ENCODE results near the gene NUMBL.

The NUMBL gene

GRCh38 chr19:40688987-40689338 lies 1.5 kb downstream of the NUMBL start:
- DNase-seq = no peak

GRCh38 chr19:40688309-40688708 lies 2.1 kb downstream of the NUMBL start:
- no peak for DNase-seq

DNA sequence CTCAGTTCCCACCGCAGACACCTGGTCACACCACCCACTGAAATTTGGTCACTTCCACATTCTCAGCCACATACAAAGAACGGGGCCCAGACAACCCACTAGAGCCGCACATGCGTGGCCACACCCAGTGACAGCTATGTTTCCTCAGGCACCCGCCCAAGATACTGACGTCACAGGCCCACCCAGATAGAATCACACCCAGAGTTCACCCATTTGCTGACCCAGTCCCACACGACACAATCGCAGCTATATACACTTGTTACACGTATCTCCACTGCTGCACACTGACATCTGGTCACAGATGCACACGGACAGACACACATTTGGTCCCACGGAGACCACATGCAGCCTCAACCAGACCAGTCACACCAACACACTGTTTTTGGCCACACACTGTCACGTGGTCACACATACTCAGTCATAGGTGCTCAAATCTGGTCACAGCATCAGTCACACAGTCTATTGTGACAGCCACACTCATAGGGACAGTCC lies 2.9 kb downstream of the NUMBL start:
- no peak for DNase-seq

DNA sequence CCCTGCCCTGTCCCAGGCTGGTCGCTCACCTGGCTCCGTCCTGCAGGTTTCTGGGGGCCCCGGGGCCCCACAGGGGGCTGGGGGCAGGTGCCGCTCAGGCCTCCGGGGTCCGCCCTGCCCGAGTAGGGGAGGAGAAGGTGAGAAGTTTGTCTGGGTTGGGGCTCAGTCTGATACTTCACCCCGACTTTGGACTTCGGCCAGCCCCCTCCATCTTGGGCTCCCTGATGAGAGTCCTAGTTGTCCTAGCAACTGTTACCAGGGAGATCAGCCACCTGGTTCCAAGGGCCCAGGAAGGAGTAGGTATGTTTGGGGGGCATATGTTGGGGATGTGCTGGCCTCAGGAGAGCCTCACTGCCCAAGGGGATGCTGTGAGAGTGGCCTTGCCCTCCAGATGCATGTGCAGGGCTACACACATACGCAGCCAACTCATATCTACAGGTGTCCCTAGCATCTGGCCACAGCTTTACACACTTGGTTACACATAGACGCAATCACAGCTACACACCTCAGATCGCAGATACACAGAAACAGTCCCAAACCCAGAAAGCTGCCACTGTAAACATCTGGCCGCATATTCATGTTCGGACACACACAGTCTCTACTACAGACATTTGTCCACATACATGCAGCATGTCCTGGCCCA lies 3.4 kb downstream of the NUMBL start:
- DNase-seq = no peak

DNA sequence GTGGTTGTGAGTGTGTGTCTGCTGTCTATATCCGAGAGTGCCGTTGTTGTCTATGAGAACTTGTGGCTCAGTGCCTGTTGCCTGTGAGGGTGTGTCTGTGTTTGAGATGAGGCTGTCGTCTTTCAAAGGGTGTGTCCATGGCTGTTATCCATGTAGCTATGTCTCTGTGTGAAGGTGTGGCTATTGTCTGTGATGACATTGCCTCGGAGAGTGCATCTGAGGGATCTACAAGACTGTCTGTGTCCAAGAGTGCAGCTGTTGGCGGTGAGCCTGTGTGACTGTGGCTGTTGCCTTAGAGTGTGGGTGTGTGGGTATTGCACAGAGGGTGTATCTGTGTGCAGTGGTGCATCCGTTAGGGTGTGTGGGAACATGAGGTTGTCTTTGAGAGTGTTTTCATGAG lies 4.9 kb downstream of the NUMBL start:
- DNase-seq = no peak

GRCh38 chr19:40685016-40685526 lies 5.4 kb downstream of the NUMBL start:
- no peak for DNase-seq

GRCh38 chr19:40684280-40684679 lies 6.2 kb downstream of the NUMBL start:
- no peak for DNase-seq

- no peak for DNase-seq
Measured at GRCh38 chr19:40683437-40683836, 7.0 kb downstream of the NUMBL start.

DNA sequence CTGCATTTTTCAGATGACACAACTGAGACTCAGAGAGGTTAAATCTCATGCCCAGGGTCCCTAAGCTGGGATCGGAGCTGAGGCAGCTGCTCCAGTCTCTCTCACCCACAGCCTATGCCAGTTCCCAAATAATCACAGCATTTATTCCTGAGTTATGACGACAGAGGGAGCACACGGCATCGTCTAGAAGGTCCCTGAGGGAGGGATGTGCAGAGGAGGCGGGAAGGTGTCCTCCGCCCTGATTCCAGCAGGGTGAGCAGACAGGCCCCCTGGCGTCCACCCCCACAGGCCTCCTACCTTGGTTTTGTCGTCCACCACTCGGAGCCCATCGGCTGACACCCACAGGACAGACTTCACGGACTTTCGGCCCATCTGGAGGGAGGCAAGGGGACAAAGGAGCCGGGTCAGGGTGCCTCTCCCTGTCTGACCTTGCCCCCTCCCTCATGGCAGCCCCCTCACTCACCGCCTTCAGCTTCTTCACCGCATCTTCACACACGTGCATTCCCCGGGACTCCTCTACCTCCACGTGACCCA lies 8.0 kb downstream of the NUMBL start:
- DNase-seq = no peak

DNA sequence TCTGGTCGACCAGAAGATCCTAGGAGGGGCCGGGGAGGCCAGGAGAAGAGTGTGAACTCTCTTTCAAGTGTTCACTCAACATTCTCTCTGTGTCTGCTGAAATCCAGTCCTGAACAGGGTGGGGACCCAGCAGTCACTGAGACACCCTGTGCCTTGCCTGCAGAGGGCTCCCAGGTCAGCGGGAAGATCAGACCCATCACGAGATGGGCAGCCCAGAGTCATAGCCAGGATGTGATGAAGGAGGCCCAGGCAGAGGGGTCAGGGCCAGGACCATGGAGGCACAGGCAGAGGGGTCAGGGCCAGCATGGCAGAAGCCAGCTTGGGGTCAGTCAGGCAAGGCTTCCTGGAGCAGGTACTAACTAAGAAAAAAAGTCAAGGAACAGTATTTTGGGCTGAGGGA lies 9.4 kb downstream of the NUMBL start:
- no peak for DNase-seq

- DNase-seq = no peak
Measured at GRCh38 chr19:40677156-40677555, 13.3 kb downstream of the NUMBL start.

DNA sequence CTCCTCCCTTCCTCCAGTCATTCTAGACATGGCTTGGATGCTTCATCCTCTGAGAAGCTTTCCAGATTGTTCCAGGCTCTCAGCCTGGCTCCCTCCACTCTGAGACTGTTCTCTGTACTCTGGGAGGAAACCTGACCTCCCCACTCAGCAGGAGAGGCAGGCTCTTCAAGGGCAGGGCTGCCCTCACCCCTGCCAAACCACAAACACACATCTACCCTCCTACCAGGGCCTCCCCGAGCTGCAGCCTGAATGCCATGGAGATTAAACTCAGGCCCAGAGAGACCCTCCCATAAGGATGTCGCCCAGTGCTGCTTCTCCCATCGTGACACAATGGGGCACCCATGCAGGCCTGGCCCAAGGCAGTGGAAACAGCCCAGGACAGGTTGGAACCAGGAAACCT lies 16.2 kb downstream of the NUMBL start:
- DNase-seq = no peak

DNA sequence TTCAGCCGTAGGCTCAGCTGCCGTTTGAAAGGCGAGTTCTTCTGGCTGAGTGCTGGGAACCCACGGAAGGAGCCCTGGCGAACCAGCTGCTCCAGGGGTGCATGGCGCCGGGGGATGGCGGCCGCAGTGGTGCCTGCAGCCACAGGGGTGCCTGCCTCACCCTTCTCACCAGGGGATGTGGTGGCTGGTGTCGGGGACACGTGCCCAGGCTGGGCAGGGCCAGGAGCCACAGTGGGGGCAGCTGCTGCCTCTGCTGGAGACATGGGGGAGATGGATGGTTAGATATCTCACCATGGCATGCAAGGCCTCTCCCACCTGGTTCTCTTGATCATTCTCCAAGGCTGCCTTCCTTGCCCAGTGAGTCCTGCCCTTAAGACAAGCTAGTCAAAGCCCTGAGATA lies 17.1 kb downstream of the NUMBL start:
- no peak for DNase-seq

GRCh38 chr19:40672573-40673299 lies 17.7 kb downstream of the NUMBL start:
- no peak for DNase-seq

DNA sequence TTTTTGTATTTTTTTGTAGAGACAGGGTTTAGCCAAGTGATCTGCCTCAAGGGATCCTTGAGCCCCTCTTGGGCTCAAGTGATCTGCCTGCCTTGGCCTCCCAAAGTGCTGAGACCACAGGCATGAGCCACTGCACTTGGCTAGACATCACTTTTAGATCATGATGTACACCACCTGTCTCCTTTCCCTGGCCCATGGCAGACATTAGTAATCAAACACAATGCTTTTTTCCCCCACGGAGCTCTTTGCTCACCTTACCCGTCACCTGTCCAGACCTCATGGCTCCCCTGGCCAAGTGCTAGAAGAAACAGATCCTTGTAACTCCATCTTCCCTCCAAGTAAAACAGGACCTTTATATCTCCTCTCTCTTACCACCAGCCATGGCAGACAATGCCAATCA lies 18.4 kb downstream of the NUMBL start:
- no peak for DNase-seq

- DNase-seq = no peak
Measured at GRCh38 chr19:40671404-40671803, 19.0 kb downstream of the NUMBL start.

DNA sequence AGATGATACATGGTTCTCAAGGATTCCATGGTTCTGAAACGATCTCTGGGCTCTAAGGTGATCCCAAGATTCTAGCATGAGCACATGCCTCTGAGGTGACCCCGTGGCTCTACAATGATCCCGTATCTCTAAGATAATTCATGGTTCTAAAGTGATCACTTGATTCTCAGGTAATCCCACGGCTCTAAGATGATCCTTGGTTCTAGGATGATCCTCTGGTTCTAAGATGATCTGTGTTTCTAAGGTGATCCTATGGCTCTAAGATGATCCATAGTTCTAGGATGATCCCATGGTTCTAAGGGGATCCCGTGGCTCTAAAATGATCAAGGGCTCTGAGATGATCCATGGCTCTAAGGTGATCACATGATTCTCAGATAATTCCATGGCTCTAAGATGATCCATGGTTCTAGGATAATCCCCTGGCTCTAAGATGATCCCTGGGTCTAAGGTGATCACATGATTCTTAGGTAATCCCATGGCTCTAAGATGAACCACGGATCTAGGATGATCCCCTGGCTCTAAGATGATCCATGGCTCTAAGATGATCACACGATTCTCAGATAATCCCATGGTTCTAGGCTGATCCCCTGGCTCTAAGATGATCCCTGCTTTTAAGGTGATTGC lies 21.3 kb downstream of the NUMBL start:
- no peak for DNase-seq

DNA sequence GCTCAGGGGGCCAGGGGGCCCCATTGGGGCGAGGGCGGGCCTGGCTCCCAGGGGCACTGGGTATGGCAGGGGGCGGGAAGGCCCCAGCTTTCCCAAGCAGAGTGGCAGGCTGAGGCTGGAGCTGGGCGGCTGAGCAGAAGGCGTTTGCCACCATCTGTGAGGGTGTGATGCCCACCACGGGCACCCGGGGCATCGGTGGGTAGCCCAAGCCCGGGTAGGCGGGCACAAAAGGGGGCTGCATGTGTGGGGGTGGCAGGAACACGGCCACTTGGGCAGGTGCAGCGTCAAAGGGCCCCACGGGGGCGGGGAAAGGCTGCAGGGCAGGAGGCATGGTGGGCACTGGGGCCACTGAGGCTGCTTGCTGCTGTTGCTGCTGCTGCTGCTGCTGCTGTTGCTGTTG lies 22.8 kb downstream of the NUMBL start:
- DNase-seq = no peak

DNA sequence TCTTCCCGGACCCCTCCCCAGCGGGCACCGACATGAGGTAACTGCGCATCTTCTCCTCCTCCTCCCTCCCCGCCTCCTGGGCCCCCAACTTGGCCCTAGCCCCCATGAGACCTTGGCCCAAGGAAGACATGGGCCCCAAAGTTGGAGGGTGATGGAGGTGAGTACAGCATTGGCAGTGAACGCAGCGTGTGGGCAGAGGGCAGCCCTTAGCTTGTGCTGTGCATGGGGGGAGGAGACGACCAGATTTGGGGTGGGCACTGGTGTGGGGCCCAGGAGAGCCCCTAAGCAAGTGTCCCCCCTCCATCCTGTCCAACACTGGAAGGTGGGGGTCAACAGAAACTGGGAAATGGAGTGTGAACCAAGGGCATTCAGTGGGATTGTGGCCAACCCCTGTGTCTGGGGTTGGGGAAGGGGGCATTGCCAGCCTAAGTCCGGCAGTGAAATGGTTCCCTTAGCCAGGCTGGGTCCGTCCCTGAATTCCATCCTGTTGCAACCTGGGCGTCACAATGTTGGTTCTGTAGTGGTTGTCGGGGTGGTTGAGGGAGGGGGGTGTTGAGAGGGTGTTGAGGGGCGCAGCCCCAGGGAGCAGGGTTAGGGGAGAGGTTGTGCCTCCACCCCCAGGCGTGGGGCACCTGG lies 23.5 kb downstream of the NUMBL start:
- DNase-seq = no peak

DNA sequence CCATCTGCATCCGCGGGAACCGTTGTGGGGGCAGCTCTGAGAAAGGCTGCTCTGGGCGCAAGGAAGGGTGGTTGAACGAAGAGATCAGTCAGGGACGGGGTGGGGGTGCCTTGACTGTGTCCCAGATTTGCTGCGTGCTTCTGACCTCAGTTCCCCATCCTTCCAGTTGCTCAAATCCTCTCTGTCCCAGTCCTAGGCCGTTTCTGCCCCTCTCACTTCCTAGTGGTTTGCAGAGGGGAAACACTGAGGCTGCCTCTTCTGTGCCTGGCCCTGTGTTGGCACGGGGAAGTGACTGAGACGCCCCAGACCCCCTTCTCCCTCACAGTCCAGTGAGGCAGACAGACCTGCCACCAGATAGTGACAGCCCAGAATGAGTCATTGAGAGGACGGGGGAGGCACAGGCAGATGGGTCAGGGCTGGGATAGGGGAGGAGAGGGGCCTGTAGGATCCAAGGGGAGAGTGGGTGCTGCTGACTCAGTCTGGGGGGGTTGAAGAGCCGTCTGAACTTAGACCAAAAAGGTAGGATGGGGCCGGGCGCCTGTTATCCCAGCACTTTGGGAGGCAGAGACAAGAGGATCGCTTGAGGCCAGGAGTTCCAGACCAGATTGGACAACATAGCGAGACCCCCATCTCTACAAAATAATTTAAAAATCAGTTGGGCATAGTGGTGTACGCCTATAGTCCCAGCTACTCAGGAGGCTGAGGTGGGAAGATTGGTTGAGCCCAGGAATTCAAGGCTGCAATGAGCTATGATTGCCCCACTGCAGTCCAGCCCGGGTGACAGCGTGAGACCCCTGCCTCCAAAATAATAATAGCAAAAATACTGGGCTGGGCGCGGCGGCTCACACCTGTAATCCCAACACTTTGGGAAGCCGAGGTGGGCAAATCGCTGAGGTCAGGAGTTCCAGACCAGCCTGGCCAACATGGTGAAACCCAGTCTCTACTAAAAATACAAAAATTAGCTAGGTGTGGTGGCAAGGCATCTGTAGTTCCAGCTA lies 26.5 kb downstream of the NUMBL start:
- DNase-seq = no peak

DNA sequence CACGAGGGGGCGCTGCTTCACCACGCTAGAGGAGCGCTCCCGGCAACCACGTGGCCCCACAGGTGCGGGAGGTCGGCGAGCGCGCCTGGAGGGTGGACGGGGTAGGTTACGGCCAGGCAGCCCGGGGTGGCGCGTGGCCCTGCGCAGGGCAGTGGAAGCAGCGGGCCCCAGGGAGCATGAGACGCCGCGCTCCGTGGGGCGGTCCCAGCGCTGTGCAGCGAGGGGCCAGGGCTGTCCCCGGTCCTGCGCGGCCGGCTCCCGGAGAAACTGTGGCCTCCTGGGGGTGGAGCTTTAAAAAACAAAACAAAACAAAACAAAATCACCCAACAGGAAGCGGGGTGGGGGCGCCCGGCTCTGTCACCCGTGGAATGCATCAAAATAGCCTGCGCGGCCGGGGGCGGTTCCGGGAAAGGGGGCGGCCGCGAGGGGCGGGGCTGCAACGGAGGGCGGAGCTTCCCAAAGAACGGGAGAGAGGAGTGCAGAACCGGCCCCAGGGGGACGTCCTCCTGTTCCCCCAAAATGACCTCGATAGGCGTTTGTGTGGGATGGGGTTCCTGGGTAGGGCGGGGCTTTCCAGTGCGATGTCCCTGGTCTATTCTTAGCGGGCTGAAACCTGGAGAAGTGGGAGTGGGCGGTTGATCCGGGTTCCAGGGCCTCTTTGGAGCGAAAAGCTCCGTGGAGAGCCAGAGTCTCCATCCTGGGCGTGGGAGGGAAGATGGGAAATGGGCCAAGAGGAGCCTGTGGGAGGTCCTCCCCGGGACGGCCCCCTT lies 27.3 kb downstream of the NUMBL start:
- peak; percentile 63 for DNase-seq
